ENCODE results near the gene SLC22A5.

Gene SLC22A5

DNA sequence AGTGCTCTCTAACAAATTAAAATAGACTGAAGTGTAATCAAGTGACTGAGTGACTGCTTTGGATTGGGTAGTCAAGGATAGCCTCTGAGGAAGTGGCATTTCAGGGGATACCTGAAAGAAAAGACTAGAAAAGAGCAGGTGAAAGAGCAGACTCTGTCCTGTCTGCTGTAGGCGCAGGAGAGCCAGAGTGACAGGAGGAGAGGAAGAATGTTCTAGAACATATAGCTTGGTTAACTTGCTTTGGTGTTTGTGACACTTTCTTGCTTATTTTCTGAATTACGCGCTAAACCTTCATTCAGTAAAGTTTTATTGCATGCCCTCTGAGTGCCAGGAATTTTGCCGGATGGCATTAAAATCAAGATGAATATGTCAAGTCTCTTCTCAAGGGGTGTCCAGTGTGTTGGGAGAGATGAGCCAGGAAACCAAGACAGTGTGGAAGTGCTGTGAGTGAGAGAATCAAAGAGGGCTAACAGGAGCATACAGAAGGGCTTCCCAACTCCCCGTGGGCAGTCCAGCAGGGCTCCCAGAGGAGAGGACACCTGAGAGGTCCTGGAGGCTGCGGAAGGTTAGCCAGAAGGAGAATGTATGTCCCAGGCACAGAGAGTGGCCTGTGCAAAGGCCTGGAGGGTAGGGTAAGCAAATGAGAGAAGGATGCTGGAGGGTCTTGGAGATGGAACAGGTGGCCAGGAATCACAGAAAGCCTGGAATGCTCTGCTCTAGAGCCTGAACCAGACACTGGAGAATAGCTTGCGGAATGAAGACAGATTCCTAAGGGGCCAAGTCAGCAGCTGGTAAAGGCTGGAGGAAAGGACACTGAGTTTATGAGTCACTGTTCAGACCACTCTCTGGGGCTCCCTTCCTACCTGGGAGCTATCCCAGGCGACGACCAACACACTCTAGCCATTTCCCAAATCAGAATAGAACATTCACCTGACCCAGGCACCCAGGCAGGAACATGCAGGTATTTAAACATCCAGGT, 59.3 kb downstream of the SLC22A5 start:
- Histone ChIP-seq H3K4me2 (ENCODE audit: low read depth, low read length) (peak overlapping the region; percentile 82), H3K9ac (ENCODE audit: low read length) (peak overlapping the region; percentile 93)

GRCh38 chr5:132429463-132430440, 60.2 kb downstream of the SLC22A5 start:
- H4K20me1 ChIP-seq (ENCODE audit: insufficient read depth, low read length): no peaks in the 10 kb centered on the region
- no peaks in the 10 kb centered on the region for H3K9me2 ChIP-seq (replicated peaks; ENCODE audit: insufficient read depth, low read length)
- H3K36me3 ChIP-seq (replicated peaks; ENCODE audit: insufficient read depth, low read length): 0 out of 2 replicates have a peak, but pooled peaks cover 5% of the 10 kb centered on the region
- peak overlapping the region; percentile 98 for H3K27ac ChIP-seq (ENCODE audit: low read length)
- peaks cover 60% of the 10 kb centered on the region for H3F3A ChIP-seq (ENCODE audit: insufficient read depth, low read length)
- H3K4me1 ChIP-seq (ENCODE audit: low read length): peaks cover 99% of the 10 kb centered on the region
- DNase-seq: no peak
- H2AFZ ChIP-seq (ENCODE audit: low read length): no peak overlapping the region
- H3K4me3 ChIP-seq (ENCODE audit: low read length): no peak overlapping the region
- H3K4me2 ChIP-seq (ENCODE audit: low read depth, low read length): peak overlapping the region; percentile 54
- H3K27me3 ChIP-seq (replicated peaks; ENCODE audit: insufficient read depth, low read length): no peaks in the 10 kb centered on the region
- TF ChIP-seq EZH2phosphoT487 (IDR thresholded peaks at IDR 0.05; ENCODE audit: low read length) (no peak), EZH2 (optimal IDR thresholded peaks at IDR 0.05; ENCODE audit: low read depth, low read length) (no peak)
- TF ChIP-seq, protein P1, sequence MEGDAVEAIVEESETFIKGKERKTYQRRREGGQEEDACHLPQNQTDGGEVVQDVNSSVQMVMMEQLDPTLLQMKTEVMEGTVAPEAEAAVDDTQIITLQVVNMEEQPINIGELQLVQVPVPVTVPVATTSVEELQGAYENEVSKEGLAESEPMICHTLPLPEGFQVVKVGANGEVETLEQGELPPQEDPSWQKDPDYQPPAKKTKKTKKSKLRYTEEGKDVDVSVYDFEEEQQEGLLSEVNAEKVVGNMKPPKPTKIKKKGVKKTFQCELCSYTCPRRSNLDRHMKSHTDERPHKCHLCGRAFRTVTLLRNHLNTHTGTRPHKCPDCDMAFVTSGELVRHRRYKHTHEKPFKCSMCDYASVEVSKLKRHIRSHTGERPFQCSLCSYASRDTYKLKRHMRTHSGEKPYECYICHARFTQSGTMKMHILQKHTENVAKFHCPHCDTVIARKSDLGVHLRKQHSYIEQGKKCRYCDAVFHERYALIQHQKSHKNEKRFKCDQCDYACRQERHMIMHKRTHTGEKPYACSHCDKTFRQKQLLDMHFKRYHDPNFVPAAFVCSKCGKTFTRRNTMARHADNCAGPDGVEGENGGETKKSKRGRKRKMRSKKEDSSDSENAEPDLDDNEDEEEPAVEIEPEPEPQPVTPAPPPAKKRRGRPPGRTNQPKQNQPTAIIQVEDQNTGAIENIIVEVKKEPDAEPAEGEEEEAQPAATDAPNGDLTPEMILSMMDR (IDR thresholded peaks at IDR 0.05; ENCODE audit: low read length): no peak
- H3K9ac ChIP-seq (ENCODE audit: low read length): peak overlapping the region; percentile 12; the same call in 1 of the 2 replicates
- peaks cover 100% of the 10 kb centered on the region for H3K79me2 ChIP-seq (ENCODE audit: low read length)
- no peaks in the 10 kb centered on the region for H3K9me3 ChIP-seq (replicated peaks; ENCODE audit: insufficient read depth, low read length)

More for the DNA sequence above, 59.3 kb downstream of the SLC22A5 start:
- H3K9me2 ChIP-seq (replicated peaks; ENCODE audit: insufficient read depth, low read length): no peaks in the 10 kb centered on the region
- peak overlapping the region; percentile 98 for H3K27ac ChIP-seq (ENCODE audit: low read length)
- H3K4me1 ChIP-seq (ENCODE audit: low read length): peaks cover 99% of the 10 kb centered on the region
- peaks cover 69% of the 10 kb centered on the region for H3F3A ChIP-seq (ENCODE audit: insufficient read depth, low read length)
- 0 out of 2 replicates have a peak, but pooled peaks cover 5% of the 10 kb centered on the region for H3K36me3 ChIP-seq (replicated peaks; ENCODE audit: insufficient read depth, low read length)
- no peaks in the 10 kb centered on the region for H3K27me3 ChIP-seq (replicated peaks; ENCODE audit: insufficient read depth, low read length)
- TF ChIP-seq EZH2 (optimal IDR thresholded peaks at IDR 0.05; ENCODE audit: low read depth, low read length): no peak
- no peak overlapping the region for H3K4me3 ChIP-seq (ENCODE audit: low read length)
- H3K9me3 ChIP-seq (replicated peaks; ENCODE audit: insufficient read depth, low read length): no peaks in the 10 kb centered on the region
- peaks cover 100% of the 10 kb centered on the region for H3K79me2 ChIP-seq (ENCODE audit: low read length)
- no peak for DNase-seq
- no peak overlapping the region for H2AFZ ChIP-seq (ENCODE audit: low read length)
- H4K20me1 ChIP-seq (ENCODE audit: insufficient read depth, low read length): no peaks in the 10 kb centered on the region

- Histone ChIP-seq H3K9me2 (replicated peaks; ENCODE audit: insufficient read depth, low read length) (no peaks in the 10 kb centered on the region), H3K27me3 (replicated peaks; ENCODE audit: insufficient read depth, low read length) (no peaks in the 10 kb centered on the region), H3K4me1 (ENCODE audit: low read length) (peaks cover 99% of the 10 kb centered on the region), H3K9ac (ENCODE audit: low read length) (peak overlapping the region; percentile 12; the same call in 1 of the 2 replicates), H3K36me3 (replicated peaks; ENCODE audit: insufficient read depth, low read length) (0 out of 2 replicates have a peak, but pooled peaks cover 5% of the 10 kb centered on the region), H3K9me3 (replicated peaks; ENCODE audit: insufficient read depth, low read length) (no peaks in the 10 kb centered on the region), H3K4me3 (ENCODE audit: low read length) (no peak overlapping the region), H3K27ac (ENCODE audit: low read length) (peak overlapping the region; percentile 98), H3K79me2 (ENCODE audit: low read length) (peaks cover 100% of the 10 kb centered on the region), H2AFZ (ENCODE audit: low read length) (no peak overlapping the region), H3K4me2 (ENCODE audit: low read depth, low read length) (peak overlapping the region; percentile 54), H4K20me1 (ENCODE audit: insufficient read depth, low read length) (no peaks in the 10 kb centered on the region), H3F3A (ENCODE audit: insufficient read depth, low read length) (peaks cover 50% of the 10 kb centered on the region)
- TF ChIP-seq EZH2phosphoT487 (IDR thresholded peaks at IDR 0.05; ENCODE audit: low read length) (no peak), EZH2 (optimal IDR thresholded peaks at IDR 0.05; ENCODE audit: low read depth, low read length) (no peak)
- TF ChIP-seq, protein P1 (IDR thresholded peaks at IDR 0.05; ENCODE audit: low read length): no peak
- no peak for DNase-seq
Measured at GRCh38 chr5:132430746-132431145, 61.2 kb downstream of the SLC22A5 start.

All from MM.1S (cell line).